ENCODE measurements around the gene EVPL. TPM values are rescaled to one million over a fixed set of nuclear protein-coding genes. Genes with fewer than 3 reads are reported as not detected.

EVPL gene
- polyA plus RNA-seq, 3 donors = not detected

- Histone ChIP-seq H4K20me1 (ENCODE audit: insufficient read depth, low read length) (no peaks in the 10 kb centered on the region), H3K4me2 (replicated peaks; ENCODE audit: extremely low read depth, low read length, poor library complexity, severe bottlenecking) (peak overlapping the region; percentile 49), H3K27ac (ENCODE audit: low read depth in 1 of 2, low read length in 2 of 2) (peak overlapping the region; percentile 50 to 53), H2AFZ (ENCODE audit: insufficient read depth, low read depth, low read length, poor library complexity, severe bottlenecking) (peak overlapping the region; percentile 35), H3K36me3 (replicated peaks in 1 of 2; ENCODE audit: control insufficient read depth in 1 of 2, insufficient read depth in 2 of 2, low read length in 2 of 2) (peaks cover 17 to 40% of the 10 kb centered on the region in 2 donors), H3K79me2 (ENCODE audit: insufficient read depth, low read length) (no peaks in the 10 kb centered on the region), H3K4me3 (replicated peaks in 1 of 3; ENCODE audit: low read depth in 2 of 3, low read length in 3 of 3) (peak overlapping the region in 1 of 3 experiments; percentile 34), H3K4me1 (ENCODE audit: control insufficient read depth in 1 of 2, insufficient read depth in 2 of 2, low read length in 2 of 2) (peaks cover 26 to 28% of the 10 kb centered on the region in 2 donors), H3K9ac (ENCODE audit: insufficient read depth, low read length, poor library complexity, severe bottlenecking) (peak overlapping the region; percentile 10), H3K27me3 (ENCODE audit: control insufficient read depth in 2 of 2, insufficient read depth in 2 of 2, low read length in 2 of 2) (no peaks in the 10 kb centered on the region), H3K9me3 (replicated peaks in 1 of 2; ENCODE audit: control insufficient read depth in 1 of 2, insufficient read depth in 1 of 2, low read length in 2 of 2) (no peaks in the 10 kb centered on the region)
- WGBS (ENCODE audit: insufficient coverage) = 6% methylated on average over 12 of the region's 18 CpGs
- H3K4me1 Mint-ChIP-seq = peaks cover 26% of the 10 kb centered on the region
- peak; percentile 69 to 93 (median 73) for DNase-seq
- no peak for TF ChIP-seq CTCF (IDR thresholded peaks at IDR 0.05)
- intact Hi-C loops (cut with micrococcal nuclease) = no loop called here
- no peaks in the 10 kb centered on the region for H3K9me3 Mint-ChIP-seq
- peak overlapping the region; percentile 78 to 92 (median 88) for H3K27ac Mint-ChIP-seq
- H3K36me3 Mint-ChIP-seq = peaks cover 26 to 63% of the 10 kb centered on the region in 2 donors
- peak overlapping the region; percentile 65 to 81 for H3K4me3 Mint-ChIP-seq
- H3K27me3 Mint-ChIP-seq (ENCODE audit: low read depth in 3 of 3) = peaks cover 0 to 2% (median 0%) of the 10 kb centered on the region in 3 donors
These were observed 30.2 kb downstream of the EVPL start for GRCh38 chr17:75996665-75997590.

GRCh38 chr17:75995385-75995925 is 31.7 kb downstream of the EVPL start:
- H3K36me3 Mint-ChIP-seq = peaks cover 34 to 66% of the 10 kb centered on the region in 2 donors
- no peak overlapping the region for H3K27ac ChIP-seq (ENCODE audit: low read depth in 1 of 2, low read length in 2 of 2)
- no peak overlapping the region for H3K4me2 ChIP-seq (replicated peaks; ENCODE audit: extremely low read depth, low read length, poor library complexity, severe bottlenecking)
- no peaks in the 10 kb centered on the region for H3K9me3 ChIP-seq (replicated peaks in 1 of 2; ENCODE audit: control insufficient read depth in 1 of 2, insufficient read depth in 1 of 2, low read length in 2 of 2)
- no peak overlapping the region for H2AFZ ChIP-seq (ENCODE audit: insufficient read depth, low read depth, low read length, poor library complexity, severe bottlenecking)
- peaks cover 17 to 42% of the 10 kb centered on the region in 2 donors for H3K36me3 ChIP-seq (replicated peaks in 1 of 2; ENCODE audit: control insufficient read depth in 1 of 2, insufficient read depth in 2 of 2, low read length in 2 of 2)
- H3K9me3 Mint-ChIP-seq = no peaks in the 10 kb centered on the region
- H4K20me1 ChIP-seq (ENCODE audit: insufficient read depth, low read length) = no peaks in the 10 kb centered on the region
- peaks cover 0 to 2% (median 0%) of the 10 kb centered on the region in 3 donors for H3K27me3 Mint-ChIP-seq (ENCODE audit: low read depth in 3 of 3)
- H3K27ac Mint-ChIP-seq = peak overlapping the region in 1 of 7 donors; percentile 30
- peaks cover 30% of the 10 kb centered on the region for H3K4me1 Mint-ChIP-seq
- DNase-seq = no peak
- no peak overlapping the region for H3K9ac ChIP-seq (ENCODE audit: insufficient read depth, low read length, poor library complexity, severe bottlenecking)
- H3K4me3 ChIP-seq (replicated peaks in 1 of 3; ENCODE audit: low read depth in 2 of 3, low read length in 3 of 3) = no peak overlapping the region
- H3K27me3 ChIP-seq (ENCODE audit: control insufficient read depth in 2 of 2, insufficient read depth in 2 of 2, low read length in 2 of 2) = no peaks in the 10 kb centered on the region
- H3K4me1 ChIP-seq (ENCODE audit: control insufficient read depth in 1 of 2, insufficient read depth in 2 of 2, low read length in 2 of 2) = peaks cover 29 to 32% of the 10 kb centered on the region in 2 donors
- 100% methylated on average over 5 of the region's 7 CpGs for WGBS (ENCODE audit: insufficient coverage)
- intact Hi-C loops (cut with micrococcal nuclease) = no loop called here
- H3K4me3 Mint-ChIP-seq = no peak overlapping the region
- H3K79me2 ChIP-seq (ENCODE audit: insufficient read depth, low read length) = no peaks in the 10 kb centered on the region
- no peak for TF ChIP-seq CTCF (IDR thresholded peaks at IDR 0.05)

All from CD14-positive monocyte (primary cell).